ENCODE measurements around the gene HIRA. TPM values are rescaled to one million over a fixed set of nuclear protein-coding genes. Genes with fewer than 3 reads are reported as not detected.

Gene HIRA
- polyA plus RNA-seq, 5 donors = 21.1 to 28.3 (median 25.5) TPM

GRCh38 chr22:19357270-19358105 is 74.0 kb downstream of the HIRA start:
- DNase-seq = no peak

DNA sequence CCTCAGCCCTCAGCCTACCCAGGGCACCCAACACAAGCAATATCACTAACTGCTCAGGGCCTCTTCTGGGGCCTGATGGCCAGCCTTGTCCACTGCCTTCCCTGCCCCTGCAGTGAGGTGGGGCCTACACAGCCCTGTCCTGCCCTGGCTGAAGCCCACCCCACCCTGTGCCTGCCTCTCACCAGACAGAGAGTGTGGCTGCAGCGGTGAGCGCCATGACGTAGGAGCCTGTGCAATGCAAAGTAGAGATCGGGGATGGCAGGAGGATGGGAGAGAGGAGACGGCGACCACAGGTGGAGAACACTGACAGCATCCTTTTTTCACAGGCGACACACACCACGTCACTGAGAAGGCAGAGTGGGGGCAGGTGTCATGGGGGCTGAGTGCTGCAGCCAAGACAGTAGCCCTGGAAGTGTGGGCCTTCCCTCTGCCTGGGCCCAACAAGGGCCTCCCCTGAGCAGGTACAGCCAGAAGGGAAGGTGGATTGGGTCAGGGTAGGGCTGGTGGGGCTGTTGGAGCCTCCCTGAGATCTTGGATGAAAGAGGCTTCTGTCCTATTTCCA is 74.7 kb downstream of the HIRA start:
- no peak for DNase-seq

- DNase-seq = no peak
These were observed 75.9 kb downstream of the HIRA start for GRCh38 chr22:19355413-19356157.

- DNase-seq = no peak
These were observed 77.3 kb downstream of the HIRA start for GRCh38 chr22:19354201-19354600.

DNA sequence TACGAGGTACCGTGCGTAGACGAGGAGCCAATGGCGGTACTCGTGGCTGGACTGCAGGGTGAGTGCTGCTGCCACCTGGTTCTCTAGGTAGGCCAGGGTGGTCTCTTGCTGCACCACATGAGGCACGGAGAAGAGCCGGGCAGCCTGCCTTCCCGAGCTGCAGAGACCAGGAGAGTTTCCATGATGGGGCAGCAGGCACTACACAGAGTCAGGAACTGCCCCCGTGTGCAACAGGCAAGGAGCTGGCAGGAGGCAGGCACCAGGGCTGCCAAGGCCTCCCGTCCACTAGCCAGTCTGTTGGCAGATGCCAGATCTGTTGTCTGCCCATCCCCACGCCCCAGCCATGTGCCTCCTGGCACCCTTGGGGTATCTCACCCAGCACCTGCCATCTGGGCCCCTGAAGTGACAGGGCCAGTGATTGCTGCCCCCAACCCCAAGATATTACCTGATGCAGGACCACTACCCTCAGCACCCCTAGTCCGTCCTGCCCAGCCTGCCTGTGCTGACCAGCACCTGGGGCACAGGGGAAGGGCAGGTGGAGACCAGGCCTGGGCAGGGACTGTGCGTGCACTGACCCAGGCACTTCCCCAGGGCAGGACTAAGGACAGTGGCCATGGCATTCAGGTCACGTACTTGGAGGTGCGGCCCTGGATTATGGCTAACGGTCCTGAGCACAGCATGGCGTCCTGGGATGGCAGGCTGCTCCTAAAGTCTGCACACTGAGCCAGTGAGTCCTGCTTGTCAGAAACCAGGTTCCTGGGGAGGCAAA is 78.0 kb downstream of the HIRA start:
- no peak for DNase-seq

DNA sequence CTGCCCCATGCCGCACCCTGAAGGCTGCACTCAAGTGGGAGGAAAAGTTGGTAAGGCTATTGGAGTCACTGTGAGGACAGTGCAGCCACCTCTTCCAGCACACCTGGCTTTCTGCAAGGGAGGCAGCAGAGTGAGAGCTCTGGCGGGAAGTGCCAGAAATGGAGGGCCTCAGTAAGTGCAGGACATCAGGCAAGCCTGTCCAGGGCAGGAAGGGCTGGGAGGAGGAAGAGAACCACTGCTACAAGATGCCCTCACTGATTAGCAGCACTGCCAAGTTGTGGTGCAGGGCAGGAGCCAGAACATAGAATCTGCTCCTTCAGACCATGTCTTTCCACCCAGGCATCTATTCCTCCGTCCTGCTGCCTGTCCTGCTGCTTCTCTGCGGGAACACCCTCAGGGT is 78.8 kb downstream of the HIRA start:
- DNase-seq = no peak

DNA sequence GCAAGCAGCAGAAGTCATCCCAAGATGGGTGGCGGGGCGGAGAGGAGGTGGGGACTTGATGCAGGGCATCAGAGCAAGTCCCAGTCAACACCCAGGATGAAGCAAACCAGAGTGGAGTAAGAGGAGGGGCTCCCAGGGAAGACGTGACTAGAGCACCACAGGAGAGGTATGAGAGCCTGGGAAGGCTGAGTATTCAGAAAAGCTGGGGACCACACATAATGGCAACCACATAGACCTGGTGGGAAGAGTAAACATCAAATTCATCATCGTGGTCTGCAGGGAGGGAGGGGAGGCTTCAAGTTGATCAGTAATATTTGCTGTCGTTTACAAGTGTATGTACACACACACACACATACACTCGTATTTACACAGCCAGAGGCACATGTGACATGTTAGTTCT is 79.3 kb downstream of the HIRA start:
- no peak for DNase-seq

GRCh38 chr22:19351604-19352003 is 79.9 kb downstream of the HIRA start:
- DNase-seq = no peak

GRCh38 chr22:19350947-19351346 is 80.6 kb downstream of the HIRA start:
- DNase-seq = no peak

GRCh38 chr22:19350476-19350859 is 81.1 kb downstream of the HIRA start:
- no peak for DNase-seq

DNA sequence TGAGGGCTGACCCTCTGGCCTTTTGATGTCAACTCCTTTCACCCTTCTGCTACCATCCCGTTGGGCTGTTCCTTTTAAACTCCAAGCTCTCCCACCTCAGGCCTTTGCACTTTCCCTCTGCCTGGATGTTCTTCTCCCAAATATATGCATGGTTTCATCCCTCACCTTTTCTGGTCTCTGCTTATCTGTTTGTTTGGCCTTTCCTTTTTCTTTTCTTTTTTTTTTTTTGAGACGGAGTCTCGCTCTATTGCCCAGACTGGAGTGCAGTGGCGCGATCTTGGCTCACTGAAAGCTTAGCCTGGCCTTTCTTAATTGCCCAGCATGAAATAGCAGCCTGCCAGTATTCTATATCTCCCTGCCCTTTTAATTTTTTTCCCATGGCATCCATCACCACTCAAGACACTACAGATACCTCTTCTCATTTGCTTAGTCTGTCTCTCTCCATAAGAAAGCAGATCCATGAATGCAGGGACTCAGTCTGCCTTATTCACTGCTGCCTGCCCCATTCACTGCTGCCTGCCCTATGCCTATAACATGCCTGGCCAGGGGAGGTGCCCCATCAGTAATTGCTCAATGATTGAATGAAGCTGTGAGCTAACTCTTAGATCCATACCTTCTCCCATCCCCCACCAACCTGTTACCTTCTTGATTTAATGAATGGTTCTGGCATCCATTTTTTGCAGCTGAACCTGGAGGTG is 81.6 kb downstream of the HIRA start:
- DNase-seq = no peak

DNA sequence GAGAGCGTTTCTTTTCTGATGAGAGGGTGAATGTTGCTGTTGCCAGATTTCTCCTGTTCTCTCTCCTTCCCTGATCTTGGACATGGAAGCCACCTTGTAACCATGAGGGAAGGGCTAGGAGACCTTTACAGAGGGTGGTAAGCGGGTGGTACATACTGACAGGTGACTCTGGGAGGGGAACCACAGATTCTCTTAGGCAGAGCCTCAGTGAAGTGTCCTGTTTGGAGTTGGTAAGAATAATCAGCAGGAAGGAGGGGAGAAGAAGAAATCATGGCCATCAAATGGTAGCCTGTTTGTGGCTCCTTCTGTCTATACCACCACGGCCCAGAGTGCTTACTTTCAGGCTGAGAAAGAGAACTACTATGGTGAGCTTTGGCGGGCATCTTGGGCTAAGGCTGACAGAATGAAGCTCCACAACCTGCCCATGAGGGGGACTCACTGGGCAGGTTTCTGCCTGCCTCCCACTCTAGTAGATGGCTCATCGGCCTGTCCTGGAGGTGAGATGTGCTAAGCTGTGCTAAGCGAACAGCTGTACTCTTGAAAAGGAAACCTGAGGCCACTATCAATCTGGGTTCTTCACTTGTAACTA is 84.8 kb downstream of the HIRA start:
- DNase-seq = no peak

DNA sequence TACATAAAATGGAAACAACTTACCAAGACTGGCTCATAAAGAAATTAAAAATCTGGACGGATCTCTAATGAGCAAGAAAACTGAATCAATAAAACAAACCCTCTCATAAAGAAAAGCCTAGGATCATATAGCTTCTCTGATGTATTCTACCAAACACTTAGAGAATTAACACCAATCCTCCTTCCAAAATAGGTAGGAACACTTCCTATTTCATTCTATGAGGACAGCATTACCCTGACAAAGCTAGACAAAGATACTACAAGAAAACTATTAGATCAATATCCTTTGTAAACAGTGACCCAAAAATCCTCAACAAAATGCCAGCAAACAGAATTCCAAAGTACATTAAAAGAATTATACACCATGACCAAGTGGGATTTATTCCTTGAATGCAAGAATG is 87.1 kb downstream of the HIRA start:
- no peak for DNase-seq

DNA sequence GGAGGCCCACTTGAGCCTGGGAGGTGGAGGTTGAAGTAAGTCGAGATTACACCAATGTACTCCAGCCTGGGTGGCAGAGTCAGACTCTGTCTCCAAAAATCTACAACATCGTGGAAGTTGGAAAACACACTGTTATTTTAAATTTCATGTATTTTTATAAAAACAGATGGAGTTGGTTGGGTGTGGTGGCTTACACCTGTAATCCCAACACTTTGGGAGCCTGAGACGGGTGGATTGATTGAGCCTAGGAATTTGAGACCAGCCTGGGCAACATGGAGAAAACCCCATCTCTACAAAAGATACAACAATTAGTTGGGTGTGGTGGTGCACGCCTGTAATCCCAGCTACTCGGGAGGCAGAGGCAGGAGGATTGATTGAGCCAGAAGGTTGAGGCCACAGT is 88.1 kb downstream of the HIRA start:
- no peak for DNase-seq

DNA sequence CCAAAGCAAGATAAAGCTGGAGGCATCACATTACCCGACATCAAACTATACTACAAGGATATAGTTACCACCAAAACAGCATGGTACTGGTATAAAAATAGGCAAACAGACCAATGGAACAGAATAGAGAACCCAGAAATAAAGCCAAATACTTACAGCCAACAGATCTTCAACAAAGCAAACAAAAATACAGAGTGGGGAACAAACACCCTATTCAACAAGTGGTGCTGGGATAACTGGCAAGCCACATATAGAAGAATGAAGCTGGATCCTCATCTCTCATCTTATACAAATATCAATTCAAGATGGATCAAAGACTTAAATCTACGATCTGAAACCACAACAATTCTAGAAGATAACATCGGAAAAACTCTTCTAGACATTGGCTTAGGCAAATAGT is 90.0 kb downstream of the HIRA start:
- no peak for DNase-seq

- DNase-seq = no peak
These were observed 94.4 kb downstream of the HIRA start for GRCh38 chr22:19337137-19337536.

DNA sequence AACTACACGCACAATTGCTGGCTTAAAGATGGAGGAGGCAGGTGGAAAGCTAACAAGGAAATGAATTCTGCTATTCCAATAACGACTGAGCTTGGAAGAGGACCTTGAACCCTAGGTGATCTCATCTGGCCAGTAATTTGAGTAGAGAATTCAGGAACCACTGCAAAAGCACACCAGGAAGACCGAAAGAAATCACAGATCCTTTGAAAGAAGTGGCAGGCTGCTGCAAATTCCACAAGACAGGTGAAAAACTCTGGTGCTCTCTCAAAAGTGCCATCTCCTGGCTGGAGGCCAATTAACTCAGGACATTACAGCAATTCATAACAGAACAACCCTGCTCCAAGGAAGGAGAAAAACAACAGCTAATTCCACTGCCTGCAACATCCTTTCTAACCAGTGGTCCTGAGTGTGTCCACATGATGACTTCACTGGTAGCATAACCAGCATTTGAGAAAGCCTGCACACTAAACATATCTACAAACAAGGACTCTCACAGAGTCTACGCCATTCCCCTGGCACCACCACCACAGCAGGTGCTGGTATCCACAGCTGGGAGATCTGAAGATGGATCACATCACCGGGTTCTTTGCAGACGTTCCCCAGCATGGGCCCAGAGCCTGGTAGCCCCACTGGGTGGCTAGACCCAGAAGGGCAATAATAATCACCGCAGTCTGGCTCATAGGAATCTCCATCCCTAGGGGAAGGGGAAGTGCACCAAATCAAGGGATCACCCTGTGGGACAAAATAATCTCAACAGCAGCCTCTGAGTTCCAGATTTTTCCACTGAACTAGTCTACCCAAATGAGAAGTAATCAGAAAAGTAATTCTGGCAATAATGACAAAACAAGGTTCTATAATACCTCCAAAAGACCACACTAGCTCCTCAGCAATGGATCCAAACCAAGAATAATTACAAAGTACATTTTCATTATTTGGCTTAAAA is 95.1 kb downstream of the HIRA start:
- no peak for DNase-seq

GRCh38 chr22:19331975-19332374 is 99.6 kb downstream of the HIRA start:
- no peak for DNase-seq

DNA sequence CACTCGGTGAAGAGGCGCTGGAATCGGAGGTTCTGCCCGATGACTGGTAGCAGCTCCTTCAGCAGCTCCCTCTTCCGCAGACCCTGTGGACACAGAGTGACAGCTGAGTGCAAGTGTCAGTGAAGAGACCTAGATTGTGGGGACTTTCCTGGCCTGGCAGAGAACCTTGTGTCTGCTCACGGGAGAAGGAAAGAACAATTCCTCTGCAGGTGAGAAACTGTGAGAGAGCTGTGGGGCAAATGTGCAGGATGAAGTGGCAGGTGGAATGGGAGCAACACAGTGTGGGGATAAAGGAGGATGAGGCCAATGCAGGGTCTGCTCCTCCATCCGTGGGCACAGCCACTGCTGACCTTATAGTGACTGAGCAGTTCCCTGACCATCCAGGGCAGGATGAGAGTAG is 100.1 kb downstream of the HIRA start:
- no peak for DNase-seq

DNA sequence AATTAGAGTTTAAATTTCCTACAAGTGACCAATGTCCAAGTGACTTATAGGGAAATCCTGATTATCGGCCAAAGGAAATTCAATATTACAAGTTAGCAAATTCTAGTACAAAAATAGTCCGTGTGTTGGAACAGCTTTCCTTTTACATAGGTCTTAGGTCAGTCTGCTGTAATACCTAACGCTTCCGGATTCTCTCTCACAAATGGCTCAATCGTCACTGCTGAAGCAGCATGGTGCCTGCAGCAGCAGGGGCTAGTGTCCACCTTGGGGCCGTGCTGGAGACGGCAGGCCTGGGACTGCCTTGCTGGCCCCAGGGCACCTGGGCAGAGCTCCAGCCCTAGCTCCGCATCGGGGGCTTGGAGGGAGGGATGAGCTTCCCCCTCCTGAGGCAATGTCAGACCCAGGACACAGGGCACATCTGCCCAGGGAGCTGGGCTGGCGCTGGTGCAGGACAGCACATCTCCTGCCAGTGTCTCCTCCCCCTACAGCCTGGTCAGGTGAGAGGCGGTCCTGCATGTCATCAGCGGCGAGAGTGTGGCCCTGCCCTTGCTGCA is 100.6 kb downstream of the HIRA start:
- no peak for DNase-seq

Data from right lung (tissue), 5 donors.